NCI-H524 (cell line): ENCODE measurements around the gene PMF1.
"Not testable (repeated sequence)": the region's sequence is repeated elsewhere in the genome, so short reads cannot be mapped to it uniquely, and the experiment has no call there.

Experiments
- DNase-seq, 2 experiments: peaks; one replicate each; lab custom pipeline; 2025; lab: John Stamatoyannopoulos, UW

The PMF1 gene

DNA sequence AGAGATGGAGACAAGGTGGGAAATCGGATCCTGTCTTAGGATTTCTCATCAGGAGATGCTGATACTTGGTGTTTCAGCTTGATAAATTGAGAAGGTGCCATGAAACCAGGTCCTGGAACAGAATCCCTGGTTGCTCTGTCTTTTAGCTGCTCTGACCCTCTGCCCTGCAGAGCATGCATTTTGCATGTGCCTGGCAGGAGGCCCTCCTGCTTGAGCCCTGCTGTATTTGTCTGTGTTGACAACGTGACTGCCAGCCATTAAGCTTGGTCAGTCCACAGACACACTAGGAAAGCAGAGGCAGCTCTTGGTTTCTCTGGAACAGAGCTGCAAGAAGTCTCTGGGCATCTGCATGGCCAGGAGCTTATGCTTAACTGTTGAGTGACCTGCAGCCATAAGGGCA, 16.4 kb upstream of the PMF1 start:
- DNase-seq = no peak

- no peak for DNase-seq
Measured at GRCh38 chr1:156198831-156199349, 13.9 kb upstream of the PMF1 start.

DNA sequence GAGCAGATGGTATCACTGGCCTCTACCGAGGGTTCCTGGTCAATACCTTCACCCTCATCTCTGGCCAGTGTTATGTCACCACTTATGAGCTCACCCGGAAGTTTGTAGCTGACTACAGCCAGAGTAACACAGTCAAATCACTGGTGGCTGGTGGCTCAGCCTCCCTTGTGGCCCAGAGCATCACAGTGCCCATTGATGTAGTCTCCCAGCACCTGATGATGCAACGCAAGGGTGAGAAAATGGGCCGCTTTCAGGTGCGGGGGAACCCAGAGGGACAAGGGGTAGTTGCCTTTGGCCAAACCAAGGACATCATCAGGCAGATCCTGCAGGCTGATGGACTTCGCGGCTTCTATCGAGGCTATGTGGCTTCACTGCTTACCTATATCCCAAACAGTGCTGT, 12.8 kb upstream of the PMF1 start:
- no peak for DNase-seq

GRCh38 chr1:156203331-156203730, 9.5 kb upstream of the PMF1 start:
- DNase-seq = no peak

DNA sequence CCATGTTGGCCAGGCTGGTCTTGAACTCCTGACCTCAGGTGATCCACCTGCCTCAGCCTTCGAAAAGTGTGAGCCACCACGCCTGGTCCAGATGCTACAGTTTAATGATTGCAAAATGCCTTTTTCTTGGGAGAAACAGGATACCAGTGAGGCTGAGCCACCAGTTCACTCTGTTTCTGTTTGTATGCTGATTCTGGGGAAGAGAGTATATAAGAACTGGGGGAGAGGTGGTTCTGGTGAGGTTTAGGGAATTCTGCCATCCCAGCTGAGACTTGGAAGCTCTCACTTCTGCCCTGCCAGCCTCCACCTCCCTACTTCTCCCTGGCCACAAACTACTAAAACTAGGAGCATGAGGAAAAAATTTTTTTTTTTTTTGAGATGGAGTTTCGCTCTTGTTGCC, 8.1 kb upstream of the PMF1 start:
- no peak for DNase-seq

GRCh38 chr1:156211243-156211642, 1.6 kb upstream of the PMF1 start:
- no peak for DNase-seq

DNA sequence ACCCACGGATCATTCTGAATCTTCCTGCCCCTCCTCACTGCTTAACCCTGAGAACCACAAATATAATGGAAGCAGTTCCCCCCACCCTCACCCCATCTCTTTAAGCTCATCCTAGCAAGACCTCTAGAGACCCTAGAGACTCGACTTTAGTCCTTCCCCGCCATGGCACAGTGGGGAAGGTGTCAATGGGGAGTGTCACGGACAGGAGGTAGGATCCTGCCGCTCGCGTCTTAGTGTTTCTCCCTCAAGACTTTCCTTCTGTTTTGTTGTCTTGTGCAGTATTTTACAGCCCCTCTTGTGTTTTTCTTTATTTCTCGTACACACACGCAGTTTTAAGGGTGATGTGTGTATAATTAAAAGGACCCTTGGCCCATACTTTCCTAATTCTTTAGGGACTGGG, 677 bp upstream of the PMF1 start:
- no peak for DNase-seq

DNA sequence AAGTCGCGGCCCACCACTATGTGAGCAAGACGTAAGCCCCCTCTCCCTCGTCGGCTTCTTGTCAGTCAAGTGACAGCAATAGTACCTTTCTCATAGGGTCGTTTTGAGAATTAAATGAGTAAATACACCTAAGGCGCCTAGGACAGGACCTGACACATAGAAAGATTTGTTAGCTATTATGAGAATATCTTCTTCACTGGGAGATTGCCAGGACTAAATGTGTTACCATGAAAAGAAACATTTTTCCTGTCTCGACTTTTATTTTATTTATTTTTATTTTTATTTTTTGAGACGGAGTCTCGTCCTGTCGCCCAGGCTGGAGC, 798 bp downstream of the PMF1 start:
- DNase-seq = no peak

- no peak for DNase-seq
Measured at GRCh38 chr1:156214024-156214748, 1.4 kb downstream of the PMF1 start.

DNA sequence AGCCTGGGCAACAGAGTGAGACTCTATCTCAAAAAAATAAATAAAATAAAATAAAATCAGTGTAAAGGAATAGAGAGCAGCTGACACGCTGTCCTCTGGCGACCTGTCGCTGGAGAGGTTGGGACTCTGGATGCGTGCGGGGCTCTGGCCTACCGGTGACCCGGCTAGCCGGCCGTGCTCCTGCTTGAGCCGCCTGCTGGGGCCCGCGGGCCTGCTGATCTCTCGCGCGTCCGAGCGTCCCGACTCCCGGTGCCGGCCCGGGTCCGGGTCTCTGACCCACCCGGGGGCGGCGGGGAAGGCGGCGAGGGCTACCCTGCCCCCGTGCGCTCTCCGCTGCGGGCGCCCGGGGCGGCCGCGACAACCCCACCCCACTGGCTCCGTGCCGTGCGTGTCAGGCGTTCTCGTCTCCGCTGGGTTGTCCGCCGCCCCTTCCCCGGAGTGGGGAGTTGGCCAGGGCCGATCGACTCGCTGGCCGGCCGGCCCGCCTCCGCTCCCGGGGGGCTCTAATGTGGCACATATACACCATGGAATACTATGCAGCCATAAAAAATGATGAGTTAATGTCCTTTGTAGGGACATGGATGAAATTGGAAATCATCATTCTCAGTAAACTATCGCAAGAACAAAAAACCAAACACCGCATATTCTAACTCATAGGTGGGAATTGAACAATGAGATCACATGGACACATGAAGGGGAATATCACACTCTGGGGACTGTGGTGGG, 3.7 kb downstream of the PMF1 start:
- not testable (repeated sequence) for DNase-seq

- DNase-seq = no peak
Measured at GRCh38 chr1:156217871-156218270, 5.1 kb downstream of the PMF1 start.

DNA sequence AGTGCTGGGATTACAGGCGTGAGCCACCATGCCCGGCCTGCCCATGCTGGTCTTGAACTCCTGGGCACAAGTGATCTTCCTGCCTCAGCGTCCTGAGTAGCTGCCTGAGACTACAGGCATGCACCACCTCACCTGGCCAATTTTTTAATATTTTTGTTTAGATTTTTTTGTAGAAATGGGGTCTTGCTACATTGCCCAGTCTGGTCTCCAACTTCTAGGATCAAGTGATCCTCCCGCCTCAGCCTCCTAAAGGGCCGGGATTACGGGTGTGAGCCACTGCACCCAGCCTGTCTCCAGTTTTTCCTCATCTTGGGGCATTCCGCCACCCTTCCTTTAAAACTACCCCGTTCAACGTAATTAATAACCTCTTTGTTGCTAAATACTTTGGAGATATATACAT, 7.4 kb downstream of the PMF1 start:
- no peak for DNase-seq

GRCh38 chr1:156221986-156222692, 9.3 kb downstream of the PMF1 start:
- no peak for DNase-seq

DNA sequence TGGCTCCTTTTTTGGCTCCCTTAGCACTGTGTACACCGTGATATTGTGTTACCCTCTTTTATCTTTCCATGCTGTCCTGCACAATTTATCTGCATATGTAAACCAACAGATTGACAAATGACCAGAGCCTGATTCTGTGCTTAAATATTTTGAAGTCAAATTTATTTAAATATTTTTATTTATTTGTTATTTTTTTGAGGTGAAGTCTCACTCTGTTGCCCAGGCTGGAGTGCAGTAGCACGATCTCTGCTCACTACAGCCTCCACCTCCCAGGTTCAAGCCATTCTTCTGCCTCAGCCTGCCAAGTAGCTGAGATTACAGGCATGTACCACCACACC, 12.8 kb downstream of the PMF1 start:
- no peak for DNase-seq

DNA sequence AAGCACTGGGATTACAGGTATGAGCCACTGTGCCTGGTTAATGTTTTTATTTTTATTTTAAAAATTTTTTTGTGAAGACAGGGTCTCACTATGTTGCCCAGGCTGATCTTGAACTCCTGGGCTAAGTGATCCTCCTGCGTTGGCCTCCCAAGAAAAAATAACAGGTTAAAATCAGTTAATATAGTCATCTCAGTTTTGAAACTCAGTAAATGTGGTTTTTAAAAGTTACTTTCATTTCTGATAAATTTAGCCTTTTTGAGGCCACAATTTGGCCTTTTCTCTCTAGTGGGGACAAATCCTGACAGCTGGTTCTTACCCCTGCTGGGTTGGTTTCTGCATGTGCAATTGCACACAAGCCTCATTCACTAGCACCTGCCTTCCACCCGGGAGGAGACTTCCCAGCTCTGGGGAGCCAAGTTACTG, 13.3 kb downstream of the PMF1 start:
- no peak for DNase-seq

GRCh38 chr1:156226782-156227181, 14.0 kb downstream of the PMF1 start:
- no peak for DNase-seq

- DNase-seq = no peak
Measured at GRCh38 chr1:156228501-156228900, 15.7 kb downstream of the PMF1 start.

DNA sequence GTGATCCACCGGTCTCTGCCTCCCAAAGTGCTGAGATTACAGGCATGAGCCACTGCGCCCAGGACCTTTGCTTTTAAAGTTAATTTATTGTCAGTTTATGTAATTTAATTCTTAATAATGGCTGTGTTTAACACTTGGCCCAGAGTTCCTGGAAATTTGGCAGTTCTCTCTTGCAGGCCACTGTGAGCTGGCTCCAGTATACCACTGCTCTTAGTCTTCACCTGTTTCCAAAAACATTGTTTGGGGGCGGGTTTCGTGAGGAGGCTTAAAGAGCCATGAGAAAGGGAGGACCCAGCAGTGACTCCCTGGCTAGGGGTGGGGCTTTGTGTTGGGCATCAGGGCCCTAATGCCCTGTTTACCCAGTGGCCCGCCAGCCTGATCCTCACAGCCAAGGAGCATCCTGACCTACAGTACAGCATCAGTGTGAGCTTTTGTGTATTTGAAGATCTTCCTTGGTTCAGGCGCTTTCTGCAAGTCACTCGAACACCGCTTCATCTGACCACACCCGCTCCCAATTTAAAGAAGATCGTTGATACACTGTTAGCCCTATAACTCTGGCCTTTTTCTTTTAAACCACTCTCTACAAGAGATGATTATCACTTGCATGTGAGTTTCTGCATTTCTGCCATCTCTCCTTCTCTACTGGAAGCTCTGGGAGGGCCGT, 17.1 kb downstream of the PMF1 start:
- no peak for DNase-seq

GRCh38 chr1:156230473-156230837, 17.6 kb downstream of the PMF1 start:
- DNase-seq = no peak

DNA sequence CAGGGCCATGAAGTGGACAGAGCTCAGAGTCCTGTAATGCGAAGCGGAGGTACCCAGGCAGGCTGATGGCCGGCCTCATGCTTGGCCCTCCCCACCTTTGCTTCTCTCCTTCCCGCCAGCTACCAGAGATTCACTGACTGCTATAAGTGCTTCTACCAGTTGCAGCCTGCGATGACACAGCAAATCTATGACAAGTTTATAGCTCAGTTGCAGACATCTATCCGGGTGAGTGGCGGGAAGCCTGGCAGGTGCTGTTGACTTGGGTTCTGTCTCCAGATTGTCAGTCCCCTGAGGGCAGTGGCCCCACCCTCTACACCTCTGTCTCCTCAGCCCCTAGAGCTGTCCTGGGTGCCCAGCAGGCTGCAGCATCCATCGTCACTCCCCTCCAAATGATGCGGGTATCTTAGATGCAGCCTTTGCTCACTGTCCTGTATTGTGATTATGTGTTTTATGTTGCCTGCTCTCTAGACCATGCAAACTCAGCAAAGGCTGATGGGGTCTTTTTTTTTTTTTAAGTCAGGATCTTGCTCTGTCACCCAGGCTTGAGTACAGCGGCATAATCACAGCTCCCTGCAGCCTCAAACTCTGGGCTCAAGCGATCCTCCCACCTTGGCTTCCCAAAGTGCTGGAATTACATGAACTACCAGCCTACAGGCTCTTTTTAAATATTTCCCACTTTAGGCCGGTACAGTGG, 19.5 kb downstream of the PMF1 start:
- DNase-seq = no peak

DNA sequence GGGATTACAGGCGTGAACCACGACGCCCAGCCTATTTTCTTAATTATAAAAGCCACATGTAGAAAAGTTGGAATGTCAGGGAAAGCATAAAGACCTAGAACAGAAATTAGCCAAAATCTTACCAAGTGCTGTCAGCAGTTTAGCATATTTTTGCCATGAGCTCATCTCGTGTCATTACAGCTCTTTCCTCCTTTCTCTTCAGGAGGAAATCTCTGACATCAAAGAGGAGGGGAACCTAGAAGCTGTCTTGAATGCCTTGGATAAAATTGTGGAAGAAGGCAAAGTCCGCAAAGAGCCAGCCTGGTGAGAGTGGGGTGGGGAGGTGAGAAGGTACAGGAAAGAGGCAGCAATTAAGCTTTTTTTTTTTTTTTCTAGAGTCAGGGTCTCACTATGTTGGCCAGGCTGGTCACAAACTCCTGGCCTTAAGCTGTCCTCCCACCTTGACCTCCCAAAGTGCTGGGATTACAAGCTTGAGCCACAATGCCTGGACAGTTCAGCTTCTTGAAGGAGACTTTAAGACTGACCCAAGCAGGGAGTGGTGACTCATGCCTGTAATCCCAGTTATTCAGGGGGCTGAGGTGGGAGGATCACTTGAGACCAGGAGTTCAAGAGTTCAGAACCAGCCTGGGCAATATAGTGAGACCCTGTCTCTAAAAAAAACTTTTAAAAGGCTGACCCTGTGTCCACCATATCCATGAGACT, 20.8 kb downstream of the PMF1 start:
- no peak for DNase-seq
